CD4-positive, alpha-beta T cell treated with Interleukin-1 beta for 1 hour (primary cell): ENCODE data around the gene KIF25.
"Not testable (repeated sequence)": the region's sequence is repeated elsewhere in the genome, so short reads cannot be mapped to it uniquely, and the experiment has no call there.

Experiments
- DNase-seq, 2 donors: peaks; one replicate each; pipeline ENCODE4 v3.0.0-alpha.2; 2020 to 2022

KIF25 gene

DNA sequence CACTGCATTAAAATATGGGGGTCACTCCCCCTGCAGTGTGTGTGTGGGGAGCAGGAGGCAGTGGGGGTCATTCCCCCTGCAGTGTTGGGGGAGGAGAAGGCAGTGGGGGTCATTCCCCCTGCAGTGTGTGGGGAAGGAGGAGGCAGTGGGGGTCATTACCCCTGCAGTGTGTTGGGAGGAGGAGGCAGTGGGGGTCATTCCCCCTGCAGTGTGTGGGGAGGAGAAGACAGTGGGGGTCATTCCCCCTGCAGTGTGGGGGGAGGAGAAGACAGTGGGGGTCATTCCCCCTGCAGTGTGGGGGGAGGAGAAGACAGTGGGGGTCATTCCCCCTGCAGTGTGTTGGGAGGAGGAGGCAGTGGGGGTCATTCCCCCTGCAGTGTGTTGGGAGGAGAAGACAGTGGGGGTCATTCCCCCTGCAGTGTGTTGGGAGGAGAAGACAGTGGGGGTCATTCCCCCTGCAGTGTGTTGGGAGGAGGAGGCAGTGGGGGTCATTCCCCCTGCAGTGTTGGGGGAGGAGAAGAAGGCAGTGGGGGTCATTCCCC, 21.3 kb upstream of the KIF25 start:
- not testable (repeated sequence) for DNase-seq

DNA sequence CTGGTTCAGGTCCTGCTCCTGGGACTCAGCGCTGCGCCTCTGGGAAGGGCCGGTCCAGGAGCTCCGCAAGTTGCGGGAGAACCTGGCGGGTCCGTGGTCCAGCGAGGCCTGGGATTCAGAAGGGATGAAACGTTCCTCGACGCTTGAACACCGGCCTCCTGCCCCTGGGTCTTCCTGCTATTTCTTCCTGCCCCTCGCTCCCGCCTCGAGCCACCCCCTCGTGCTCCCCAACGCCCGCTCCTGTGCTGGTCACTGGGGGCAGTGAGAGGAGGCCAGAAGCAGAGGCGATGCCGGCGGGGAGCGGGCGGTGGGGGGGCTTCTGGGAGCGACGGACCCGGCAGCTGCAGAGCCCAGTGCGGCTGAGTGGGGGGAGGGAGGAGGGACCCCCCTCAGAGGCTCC, 20.8 kb upstream of the KIF25 start:
- no peak for DNase-seq

DNA sequence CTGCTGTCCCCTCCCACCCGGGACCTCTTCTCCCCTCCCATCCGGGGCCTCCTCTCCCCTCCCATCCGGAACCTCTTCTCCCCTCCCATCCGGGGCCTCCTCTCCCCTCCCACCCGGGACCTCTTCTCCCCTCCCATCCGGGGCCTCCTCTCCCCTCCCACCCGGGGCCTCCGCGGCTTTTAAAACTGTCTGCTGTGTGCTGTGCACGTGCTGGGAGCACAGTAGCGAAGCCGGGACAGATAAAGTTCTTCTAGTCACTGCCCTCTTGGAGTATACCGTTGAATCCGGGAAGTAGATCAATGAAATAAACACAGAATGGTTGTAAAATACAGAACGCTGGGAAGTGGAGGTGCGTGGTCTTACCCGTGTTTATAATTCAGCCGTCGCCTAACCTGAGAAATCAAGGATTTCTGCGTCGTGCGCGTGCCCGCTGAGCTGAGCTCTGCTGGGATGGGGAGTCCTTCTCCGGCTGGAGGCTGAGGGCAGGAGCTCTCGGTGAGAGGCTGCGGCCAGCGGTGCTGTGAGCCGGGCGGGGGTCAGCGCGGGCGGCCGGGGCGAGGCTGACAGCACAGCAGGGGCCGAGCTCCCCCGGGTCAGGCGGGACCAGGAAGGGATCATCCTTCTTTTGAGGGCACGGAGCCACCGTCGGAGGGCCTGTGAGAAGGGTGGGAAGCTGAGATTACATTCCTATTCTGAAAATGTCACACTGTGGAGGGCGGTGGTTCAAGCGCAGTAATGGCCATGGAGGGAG, 19.6 kb upstream of the KIF25 start:
- no peak for DNase-seq

DNA sequence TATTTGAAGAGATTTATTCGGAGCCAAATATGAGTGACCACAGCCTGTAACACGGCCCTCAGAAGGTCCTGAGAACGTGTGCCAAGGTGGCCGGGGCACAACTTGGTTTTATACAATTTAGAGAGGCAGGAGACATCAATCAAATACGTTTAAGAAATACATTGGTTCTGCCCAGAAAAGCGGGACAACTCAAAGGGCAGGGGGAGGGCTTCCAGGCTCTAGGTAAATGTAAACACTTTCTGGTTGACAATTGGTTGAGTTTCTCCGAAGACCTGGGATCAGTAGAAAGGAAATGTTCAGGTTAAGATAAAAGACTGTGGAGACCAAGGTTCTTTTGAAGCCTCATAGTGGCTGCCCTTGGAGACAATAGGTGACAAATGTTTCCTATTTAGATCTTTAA, 18.9 kb upstream of the KIF25 start:
- no peak for DNase-seq

DNA sequence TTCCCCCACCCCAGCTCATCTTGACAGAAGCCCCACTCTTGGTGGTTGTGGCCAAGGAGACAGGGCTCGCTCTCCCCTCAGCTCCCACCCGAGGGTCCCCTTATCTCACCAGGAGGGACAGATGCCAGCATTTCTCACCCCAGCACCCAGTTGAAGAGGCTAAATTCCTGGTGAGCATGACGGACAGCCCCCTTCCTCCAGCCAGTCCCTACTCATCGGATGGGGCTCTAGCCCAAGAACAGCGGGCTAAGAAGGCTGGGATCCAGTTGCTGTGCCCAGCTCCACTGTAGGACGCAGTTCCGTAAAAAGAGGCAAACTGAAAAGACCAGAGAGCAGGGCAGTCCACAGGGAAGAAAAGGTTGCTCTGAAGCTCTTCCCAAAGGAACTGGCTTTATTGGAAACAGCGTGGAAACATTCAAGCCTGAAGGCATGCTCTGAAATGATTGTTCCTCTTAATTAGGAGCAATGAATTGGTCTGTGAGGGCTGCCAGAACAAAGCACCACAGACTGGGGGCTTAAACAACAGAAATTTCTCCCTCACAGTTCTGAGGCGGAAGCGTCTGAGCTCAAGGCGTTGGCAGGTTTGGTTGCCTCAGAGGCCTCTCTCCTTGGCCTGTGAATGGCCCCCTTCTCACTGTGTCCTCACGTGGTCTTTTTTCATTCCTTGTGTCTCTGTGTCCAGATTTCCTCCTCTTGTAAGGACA, 17.9 kb upstream of the KIF25 start:
- no peak for DNase-seq

DNA sequence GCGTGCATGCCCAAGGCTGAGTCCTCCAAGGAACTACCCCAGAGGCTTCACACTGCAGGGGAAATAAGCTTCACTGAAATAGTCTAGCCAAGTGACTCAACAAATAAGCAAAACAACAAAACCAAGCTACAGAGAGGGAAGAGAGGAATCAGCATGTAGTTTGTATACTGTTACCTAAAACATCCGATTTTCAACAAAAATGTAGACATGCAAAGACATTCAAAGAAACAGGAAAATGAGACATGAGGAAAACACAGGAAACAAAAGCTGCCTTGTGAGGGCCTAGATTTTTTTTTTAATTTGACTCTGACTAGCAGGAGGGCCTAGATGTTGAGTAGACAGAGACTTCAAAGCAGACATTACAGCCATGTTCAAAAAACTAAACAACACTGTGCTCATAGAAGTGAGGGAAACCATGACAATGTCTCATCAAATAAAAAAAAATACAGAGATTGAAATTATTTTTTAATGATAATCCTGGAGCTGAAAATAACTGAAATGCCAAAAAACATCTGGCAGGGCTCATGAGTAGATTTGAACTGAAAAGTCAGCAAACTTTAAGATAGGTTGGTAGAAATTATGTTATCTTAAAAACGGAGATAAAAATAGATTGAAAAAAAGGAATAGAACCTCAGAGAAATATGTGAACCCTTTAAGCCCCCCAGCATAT, 16.4 kb upstream of the KIF25 start:
- DNase-seq: no peak

DNA sequence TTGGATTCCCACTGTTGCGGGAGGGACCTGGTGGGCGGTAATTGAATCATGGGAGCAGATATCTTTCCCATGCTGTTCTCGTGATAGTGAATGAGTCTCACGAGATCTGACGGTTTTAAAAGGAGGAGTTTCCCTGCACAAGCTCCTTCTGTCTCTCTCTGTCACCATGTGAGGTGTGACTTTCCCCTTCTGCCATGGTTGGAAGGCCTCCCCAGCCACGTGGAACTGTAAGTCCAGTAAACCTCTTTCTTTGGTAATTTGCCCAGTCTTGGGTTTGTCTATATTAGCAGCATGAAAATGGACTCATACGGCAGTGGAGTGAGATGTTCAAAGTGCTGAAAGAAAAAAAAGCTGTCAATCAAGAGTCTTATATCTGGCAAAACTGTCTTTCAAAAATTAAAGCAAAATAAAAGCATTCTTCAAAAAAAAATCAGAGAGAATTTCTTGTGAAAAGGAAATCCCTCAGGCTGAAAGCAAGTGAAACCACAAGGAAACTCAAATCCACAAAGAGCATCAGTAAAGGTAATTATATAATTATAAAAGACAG, 15.5 kb upstream of the KIF25 start:
- DNase-seq: no peak

DNA sequence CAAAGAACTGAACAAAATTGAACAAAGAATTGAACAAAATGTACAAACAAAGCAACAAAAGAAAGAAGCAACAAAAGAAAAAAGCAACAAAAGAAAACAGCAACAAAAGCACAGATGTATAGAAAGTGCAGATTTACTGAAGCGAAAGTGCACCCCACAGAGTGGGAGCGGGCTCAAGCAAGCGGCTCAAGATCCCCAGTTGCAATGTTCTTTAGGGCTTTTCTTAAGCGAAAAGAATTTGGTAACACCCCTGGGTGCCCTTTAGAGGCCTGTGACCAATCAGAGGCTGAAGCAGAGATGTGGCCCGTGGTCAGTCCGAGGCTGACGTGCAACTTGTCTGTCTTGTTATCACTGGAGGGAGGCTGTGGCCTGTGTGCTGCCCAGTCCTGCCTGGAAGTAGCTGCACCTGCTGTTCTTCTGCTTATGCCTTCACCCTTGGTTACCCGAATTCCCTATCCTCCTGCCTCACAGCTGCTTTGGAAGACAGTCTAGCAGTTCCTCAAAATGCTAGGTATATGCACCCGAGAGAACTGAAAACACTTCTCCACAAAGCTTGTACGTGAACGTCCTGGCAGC, 13.2 kb upstream of the KIF25 start:
- DNase-seq: no peak

DNA sequence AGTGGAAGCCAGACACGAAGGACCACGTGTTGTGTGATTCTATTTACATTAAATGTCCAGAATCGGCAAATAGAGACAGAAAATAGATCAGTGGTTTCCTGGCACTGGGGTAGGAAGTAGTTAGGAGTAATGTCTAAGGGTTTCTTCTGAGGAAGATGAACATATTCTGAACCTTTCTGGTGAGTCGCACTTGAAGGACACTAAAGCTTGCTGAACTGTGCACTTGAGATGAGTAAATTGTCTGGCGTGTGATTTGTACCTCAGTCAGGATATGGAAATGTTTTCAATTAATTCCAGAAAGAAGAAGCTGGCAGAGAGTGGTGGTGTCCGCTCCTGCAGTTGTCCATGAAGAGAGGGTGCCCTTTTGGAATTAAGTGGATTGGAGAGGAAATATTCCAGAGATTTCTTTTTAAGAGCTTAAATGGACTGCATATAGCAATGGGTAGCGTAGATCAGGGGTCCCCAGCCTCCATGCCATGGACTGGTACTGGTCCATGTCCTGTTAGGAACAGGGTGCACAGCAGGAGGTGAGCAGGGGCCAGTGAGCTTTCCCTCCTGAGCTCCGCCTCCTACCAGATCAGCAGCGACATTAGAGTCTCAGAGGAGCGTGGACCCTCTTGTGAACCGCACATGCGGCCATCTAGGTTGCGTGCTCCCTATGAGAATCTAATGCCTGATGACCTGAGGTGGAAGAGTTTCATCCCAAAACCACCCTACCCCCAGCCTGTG, 12.4 kb upstream of the KIF25 start:
- DNase-seq: no peak

DNA sequence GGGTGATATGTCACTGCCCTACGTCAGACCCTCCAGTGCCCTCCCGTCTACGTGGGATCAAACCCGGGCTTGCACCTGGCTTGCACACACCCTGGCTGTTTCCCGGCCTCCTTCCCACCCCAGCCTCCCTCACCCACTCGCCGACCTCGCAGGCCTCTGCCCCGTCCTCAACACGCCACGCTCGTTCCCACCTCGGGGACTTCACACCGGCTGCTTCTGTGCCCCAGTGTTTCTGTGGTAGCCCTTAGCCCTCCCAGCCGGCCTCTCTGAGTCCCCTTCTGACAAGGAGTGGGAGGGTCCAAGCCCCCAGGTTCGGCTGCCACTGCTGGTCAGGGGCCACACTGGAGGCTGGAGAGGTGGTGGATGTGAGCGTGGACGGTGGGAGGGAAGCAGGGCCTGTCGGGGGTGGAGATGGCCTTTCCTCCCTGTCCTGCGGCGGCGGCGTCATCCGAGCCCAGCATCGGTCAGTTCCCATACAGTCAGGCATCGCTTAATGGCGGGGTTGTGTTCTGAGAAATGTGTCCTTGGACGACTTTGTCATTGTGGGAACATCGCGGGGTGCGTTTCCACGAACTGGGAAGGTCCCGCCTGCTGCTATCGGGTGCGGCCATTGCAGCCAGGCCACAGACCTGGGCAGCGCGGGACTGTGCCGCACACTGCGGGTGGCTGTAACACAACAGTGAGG, 11.4 kb upstream of the KIF25 start:
- DNase-seq: no peak

DNA sequence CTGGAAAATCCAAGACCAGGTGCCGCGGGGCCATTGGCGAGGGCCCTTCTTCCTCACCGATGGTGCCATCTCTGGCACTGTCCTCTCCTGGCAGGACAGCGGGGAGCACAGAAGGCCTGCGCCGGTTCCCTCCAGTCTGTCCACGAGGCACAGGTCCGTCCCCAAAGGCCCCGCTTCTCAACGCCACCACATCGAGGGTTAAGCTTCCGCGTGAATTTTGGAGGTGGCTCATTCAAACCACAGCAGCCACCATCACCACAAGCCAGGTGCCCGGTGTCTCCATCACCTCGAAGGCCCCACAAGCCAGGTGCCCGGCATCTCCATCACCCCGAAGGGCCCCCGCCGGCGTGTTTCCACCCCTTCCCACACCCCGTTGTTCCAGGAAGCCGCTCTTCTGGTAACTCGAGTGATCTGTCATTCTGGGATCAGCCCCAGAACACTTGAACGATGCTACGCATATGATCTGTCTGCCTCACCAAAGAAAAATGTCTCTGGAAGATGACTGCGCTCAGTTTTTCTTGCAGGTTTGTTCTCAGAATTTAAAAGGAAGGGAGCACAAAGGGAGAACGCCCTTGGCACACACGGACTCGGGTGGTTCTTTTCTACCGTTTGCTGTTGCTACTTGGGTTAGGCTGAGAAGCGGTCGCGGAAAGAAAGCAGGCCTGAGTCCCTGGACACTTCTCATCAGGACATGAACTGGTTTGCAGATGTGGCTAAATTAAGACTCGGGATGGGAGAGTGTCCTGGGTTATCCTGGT, 9.9 kb upstream of the KIF25 start:
- no peak for DNase-seq

DNA sequence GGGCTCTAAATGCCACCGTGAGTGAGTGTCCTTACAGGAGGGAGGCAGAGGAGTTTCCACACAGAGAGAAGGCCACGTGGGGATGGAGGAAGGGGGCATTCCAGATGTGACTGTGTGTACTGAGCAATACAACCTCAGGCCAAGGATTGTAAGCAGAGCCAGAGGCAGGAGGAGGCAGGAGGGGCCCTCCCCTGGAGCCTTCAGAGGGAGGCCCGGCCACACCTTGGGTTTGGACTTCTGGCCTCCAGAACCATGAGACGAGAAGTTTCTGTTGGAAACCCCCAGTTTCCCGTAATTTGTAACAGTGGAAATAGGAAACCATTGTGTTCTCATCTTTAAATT, 9.3 kb upstream of the KIF25 start:
- DNase-seq: no peak

DNA sequence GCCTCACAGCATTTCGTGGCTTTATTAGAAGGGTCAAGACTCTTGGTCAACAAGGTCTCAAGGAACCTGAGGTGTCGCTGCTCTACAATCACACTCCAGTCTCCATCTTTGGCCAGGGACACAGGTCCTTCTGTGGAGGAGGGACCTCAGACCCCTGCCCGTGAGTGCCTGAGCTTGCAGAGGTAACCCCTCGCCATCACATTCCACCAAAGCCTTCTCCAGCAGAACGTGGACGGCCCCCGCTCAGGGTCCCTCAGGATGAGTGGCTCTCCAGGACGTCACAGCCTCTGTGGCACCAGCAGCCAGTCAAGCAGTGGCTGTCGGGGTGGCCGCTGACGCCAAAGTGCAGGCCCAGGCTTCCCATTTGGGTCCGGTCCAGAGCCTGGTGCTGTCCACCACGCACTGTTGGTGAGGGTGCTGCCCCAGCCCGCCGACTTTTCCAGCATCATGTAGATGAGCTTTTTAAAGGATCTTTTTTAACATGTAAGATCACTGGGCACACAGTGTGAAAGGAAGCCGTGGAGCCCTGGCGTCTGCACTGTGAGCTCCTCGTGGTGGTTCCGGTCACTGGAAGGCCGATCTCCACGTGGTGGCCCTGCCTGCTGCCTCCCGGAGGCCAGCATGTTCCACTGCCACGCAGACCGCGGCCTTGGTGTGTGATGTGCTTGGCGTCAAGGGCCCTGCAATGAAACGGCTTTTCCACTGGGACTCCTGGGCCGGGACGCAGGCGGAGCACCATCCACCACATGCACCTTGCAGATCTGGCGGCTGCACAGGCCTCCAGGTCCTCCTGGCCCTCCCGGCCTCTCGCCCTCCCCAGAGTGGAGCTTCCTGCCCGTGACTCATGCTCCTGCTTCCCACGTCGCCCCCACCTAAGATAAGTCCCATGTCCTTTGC, 8.3 kb upstream of the KIF25 start:
- DNase-seq: no peak

DNA sequence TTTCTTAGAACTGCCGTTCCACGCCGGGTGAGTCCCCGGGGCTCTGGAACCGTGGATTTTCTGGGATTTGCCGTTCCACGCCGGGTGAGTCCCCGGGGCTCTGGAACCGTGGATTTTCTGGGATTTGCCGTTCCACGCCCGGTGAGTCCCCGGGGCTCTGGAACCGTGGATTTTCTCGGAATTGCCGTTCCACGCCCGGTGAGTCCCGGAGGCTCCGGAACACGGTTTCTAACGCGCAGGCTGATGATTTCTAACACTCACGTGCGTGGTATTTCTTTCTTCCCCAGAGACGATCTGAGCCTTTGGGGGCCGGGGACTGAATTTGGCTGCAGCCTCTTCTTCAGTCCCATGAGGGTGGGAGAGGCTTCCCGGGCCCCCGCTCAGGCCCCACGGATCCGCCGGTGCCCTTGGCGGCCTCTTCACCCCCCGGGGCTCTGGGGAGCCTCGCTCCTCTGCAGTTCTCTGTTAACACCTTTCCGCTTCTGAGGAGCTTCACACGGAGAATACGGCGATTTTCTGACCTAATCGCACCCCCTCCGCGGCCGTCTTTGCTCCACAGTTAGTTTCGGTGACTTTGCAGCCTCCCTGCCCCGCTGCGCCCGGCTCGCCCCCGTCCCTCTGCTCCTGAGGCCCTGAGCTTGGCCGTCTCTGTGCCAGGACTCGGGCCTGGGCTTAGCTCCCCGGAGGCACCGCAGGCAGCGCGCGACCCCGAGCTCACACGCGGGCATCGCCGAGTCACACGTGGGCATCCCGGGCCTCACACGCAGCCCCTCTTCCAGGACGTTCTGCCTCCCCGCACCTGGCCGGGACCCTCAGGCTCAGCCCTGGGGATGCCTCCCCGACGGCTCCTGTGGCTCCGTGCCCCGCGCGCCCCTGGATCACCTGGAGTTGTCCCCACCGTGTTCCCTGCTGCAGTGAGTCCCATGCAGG, 7.2 kb upstream of the KIF25 start:
- DNase-seq: no peak

DNA sequence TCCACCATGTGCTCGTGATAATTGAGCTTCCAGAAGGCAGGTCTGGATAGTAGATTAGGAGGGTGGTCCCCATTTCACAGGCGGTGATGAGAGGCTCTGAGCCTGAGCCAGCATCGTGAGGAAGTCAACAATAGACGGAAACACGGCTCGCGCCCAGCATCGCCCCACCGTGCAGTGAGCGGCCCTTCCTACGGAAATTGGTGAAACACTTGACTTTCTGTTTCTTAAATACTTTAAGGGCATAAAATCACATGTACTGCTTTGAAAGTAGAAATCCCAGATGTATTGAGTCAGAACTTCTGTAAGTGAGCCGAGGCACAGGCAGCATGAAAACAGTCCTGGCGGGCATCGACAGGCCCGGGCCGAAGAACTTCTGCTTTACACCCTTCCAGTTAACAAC, 4.3 kb upstream of the KIF25 start:
- DNase-seq: no peak

DNA sequence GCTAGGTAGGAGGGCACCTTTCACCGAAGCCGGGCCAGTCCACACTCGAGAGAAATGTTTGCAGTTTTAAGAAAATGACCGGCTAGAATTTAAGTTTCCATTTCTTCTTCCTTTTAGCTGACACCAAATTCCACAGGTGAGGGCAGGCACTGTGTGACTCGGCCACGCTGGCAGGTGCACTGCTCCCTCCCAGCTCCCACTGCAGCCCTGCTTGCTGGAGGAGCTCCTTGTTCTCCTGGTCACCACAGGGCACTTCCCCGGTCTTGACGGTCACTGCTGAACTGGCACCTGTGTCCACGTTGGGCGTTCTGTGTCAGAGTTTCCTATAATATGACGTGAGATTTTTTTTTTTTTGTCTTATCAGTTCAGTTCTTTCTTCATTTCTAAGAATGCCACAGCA, 3.6 kb upstream of the KIF25 start:
- DNase-seq: no peak

DNA sequence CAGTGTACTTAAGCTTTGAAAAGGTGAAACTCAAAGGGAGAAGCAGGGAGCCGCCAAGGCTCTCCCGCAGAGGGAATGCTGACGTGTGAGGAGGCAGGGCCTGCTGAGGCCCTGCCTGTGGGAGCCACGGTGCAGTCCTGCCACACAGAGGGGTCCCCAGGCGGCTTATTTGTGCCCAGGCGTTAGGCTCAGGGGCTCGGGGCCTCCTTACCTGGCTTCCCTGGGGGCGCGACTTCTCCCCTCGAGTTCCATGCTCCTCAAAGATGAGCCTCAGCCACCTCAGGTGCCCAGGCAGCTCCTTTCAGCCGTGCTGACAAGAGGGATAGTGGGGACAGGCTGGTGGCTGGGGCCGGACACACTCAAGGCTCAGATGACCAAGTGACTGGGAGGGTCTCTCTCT, 2.2 kb upstream of the KIF25 start:
- no peak for DNase-seq

DNA sequence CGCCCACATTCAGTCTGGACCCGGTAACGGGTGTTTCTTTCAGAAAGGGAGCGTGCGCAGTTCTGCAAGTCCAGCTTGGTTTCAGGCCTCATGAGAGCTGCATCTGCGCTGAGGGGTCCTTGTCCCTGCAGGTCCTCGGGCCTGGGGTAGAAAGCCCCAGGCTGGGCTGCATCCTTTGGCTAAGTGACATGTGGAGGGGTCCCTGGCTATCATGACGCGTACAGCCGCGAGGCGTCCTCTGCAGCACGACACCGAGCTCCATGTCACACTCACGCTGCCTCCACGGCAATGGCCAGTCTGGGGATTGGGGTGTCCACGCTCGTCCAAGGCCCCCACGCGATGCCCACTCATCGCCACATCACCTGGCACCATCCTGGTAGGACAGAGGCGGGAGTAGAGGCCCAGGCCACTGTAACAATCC, 1.7 kb upstream of the KIF25 start:
- DNase-seq: no peak
